Measurements from ENCODE around the gene DDX20. TPM values are rescaled to one million over a fixed set of nuclear protein-coding genes. Genes with fewer than 3 reads are reported as not detected.

DDX20 gene
- total RNA-seq, 8 experiments from 2014 or later: 8.6 to 26.1 (median 14.9) TPM

DNA sequence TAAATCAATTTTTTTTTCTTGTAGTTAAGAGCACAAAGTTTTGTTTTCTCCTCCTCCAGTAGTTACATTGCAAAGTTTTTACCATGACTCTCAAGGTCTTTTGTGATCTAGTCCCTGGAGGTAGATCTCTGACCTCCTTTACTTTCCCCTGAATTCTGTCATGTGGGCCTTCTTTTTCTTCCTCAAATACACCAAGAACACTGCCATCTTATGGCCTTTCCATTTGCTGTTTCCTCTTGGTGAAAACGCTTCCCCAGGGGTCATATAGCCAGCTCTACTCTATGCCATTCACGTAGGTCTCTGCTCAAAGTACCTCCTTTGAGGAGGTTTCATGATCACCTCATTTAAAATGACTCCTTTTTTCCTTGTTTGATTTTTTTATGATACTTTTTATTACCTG, 2.7 kb downstream of the DDX20 start:
- Histone ChIP-seq H3K27ac (no peak overlapping the region), H3K4me1 (replicated peaks in 1 of 2) (peaks cover 13 to 16% of the 10 kb centered on the region in 2 donors), H3K4me3 (no peak overlapping the region)
- ATAC-seq (replicated peaks in 6 of 8): no peak
- WGBS, 10 experiments: 50 to 100% (median 80%) methylated on average over 1 to 2 of the region's 2 CpGs
- in situ Hi-C loops (cut with MboI; ENCODE audit: low pct_unique_long_range_greater_than_20kb in 2 of 9, low sequenced_read_pairs in 9 of 9, unreplicated experiment in 9 of 9): loop anchor here in 6 of 9 experiments (10.0 to 25.0 kb wide), 4 partner anchors 246 to 546 kb away; partner anchors contain the start of genes ADORA3 (in 3 of the 6), TMIGD3 (in 3 of the 6) and DENND2D (in 2 of the 6)

DNA sequence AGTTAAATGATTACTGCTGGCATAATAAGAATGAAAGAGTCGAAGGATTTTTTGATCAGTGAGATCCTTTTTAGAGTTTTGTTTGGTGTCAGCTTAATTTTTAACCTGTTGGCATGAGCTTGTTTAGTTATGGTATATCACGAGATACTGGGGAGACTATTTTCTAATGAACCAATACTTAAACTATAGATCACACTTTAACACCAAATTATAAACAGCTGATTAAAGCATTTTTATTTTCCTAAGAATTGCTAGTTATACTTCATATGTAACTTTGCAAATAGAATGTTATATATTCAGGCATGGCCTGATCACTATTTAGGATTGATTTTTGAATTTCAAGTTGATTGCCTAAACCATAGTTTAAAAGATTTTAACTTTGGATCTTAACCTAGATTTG, 6.0 kb downstream of the DDX20 start:
- ATAC-seq (replicated peaks in 6 of 8): no peak
- 73 to 100% (median 94%) methylated on average over 1 to 2 of the region's 2 CpGs for WGBS, 10 experiments
- in situ Hi-C loops (cut with MboI; ENCODE audit: low pct_unique_long_range_greater_than_20kb in 2 of 9, low sequenced_read_pairs in 9 of 9, unreplicated experiment in 9 of 9): loop anchor here in 5 of 9 experiments (25.0 kb wide), 3 partner anchors 249 to 549 kb away; partner anchors contain the start of genes ADORA3 (in 3 of the 5), TMIGD3 (in 3 of the 5) and DENND2D (in 2 of the 5)

DNA sequence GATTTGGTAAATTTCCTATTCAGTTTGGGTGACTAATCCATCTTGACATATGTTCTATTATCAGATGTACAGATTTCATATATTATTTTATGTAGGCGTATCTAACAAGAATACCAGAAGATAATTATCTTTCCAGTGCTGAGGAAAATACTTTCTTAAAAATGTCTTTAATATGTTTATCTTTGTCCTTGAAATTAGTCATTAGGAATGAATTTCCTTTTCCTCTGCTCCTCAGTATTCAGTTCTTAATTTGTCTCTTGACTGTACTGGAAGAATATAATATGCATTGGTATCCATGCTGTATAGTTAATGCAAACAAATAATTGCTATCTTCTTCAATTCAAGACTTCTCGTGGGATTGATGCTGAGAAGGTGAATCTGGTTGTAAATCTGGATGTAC, 6.6 kb downstream of the DDX20 start:
- Histone ChIP-seq H3K4me1 (replicated peaks in 1 of 2) (peaks cover 0 to 1% of the 10 kb centered on the region in 2 donors), H3K27ac (no peak overlapping the region), H3K4me3 (no peak overlapping the region)
- 73 to 100% (median 93%) methylated on average over 1 to 2 of the region's 2 CpGs; no CpG with 5 or more reads in 2 of the 10 experiments for WGBS, 10 experiments
- in situ Hi-C loops (cut with MboI; ENCODE audit: low pct_unique_long_range_greater_than_20kb in 2 of 9, low sequenced_read_pairs in 9 of 9, unreplicated experiment in 9 of 9): loop anchor here in 5 of 9 experiments (25.0 kb wide), 3 partner anchors 250 to 550 kb away; partner anchors contain the start of genes ADORA3 (in 3 of the 5), TMIGD3 (in 3 of the 5) and DENND2D (in 2 of the 5)
- no peak for ATAC-seq (replicated peaks in 6 of 8)

More for the DNA sequence above, 6.0 kb downstream of the DDX20 start:
- peaks cover 5 to 7% of the 10 kb centered on the region in 2 donors for H3K4me1 ChIP-seq (replicated peaks in 1 of 2)
- no peak overlapping the region for H3K4me3 ChIP-seq
- no peak overlapping the region for H3K27ac ChIP-seq

GRCh38 chr1:111768023-111768422, 12.3 kb downstream of the DDX20 start:
- ATAC-seq (replicated peaks in 6 of 8): no peak
- in situ Hi-C loops (cut with MboI; ENCODE audit: low pct_unique_long_range_greater_than_20kb in 2 of 9, low sequenced_read_pairs in 9 of 9, unreplicated experiment in 9 of 9): loop anchor here in 5 of 9 experiments (25.0 kb wide), 3 partner anchors 256 to 556 kb away; partner anchors contain the start of genes ADORA3 (in 3 of the 5), TMIGD3 (in 3 of the 5) and DENND2D (in 2 of the 5)
- no peak overlapping the region for H3K27ac ChIP-seq
- H3K4me3 ChIP-seq: no peak overlapping the region
- no peaks in the 10 kb centered on the region for H3K4me1 ChIP-seq (replicated peaks in 1 of 2)

- Histone ChIP-seq H3K4me1 (replicated peaks in 1 of 2) (no peaks in the 10 kb centered on the region), H3K27ac (no peak overlapping the region), H3K4me3 (no peak overlapping the region)
- in situ Hi-C loops (cut with MboI; ENCODE audit: low pct_unique_long_range_greater_than_20kb in 2 of 9, low sequenced_read_pairs in 9 of 9, unreplicated experiment in 9 of 9): loop anchor here in 5 of 9 experiments (25.0 kb wide), 3 partner anchors 256 to 556 kb away; partner anchors contain the start of genes ADORA3 (in 3 of the 5), TMIGD3 (in 3 of the 5) and DENND2D (in 2 of the 5)
- ATAC-seq (replicated peaks in 6 of 8): no peak
Measured at GRCh38 chr1:111768625-111769024, 12.9 kb downstream of the DDX20 start.

- ATAC-seq (replicated peaks in 6 of 8): peak; percentile 27 to 65 (median 41)
- WGBS, 10 experiments: 33 to 86% (median 52%) methylated on average over 2 to 6 of the region's 6 CpGs
- Histone ChIP-seq H3K27ac (no peak overlapping the region), H3K4me1 (replicated peaks in 1 of 2) (no peaks in the 10 kb centered on the region), H3K4me3 (no peak overlapping the region)
- in situ Hi-C loops (cut with MboI; ENCODE audit: low pct_unique_long_range_greater_than_20kb in 2 of 9, low sequenced_read_pairs in 9 of 9, unreplicated experiment in 9 of 9): loop anchor here in 5 of 9 experiments (25.0 kb wide), 3 partner anchors 257 to 557 kb away; partner anchors contain the start of genes ADORA3 (in 3 of the 5), TMIGD3 (in 3 of the 5) and DENND2D (in 2 of the 5)
Measured at GRCh38 chr1:111769517-111770146, 13.9 kb downstream of the DDX20 start.

DNA sequence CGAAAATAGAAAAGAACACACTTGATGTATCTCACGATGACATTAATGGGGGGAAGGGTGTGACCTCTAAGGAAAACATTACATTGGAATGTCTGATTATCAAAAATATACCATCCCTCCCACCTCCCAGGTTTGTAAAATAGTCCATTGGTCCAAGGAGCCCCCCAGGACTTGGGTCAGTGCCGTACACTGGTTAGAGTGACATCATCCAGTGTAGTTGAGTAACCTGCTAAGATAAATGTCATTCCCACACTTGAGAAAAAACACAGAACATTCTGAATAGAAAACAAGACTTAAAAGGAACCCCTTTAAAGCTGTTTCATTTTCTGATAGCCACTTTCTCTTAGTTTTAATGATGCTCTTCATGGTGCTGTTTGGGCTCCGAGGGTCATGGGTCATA, 15.2 kb downstream of the DDX20 start:
- in situ Hi-C loops (cut with MboI; ENCODE audit: low pct_unique_long_range_greater_than_20kb in 2 of 9, low sequenced_read_pairs in 9 of 9, unreplicated experiment in 9 of 9): loop anchor here in 5 of 9 experiments (25.0 kb wide), 3 partner anchors 259 to 559 kb away; partner anchors contain the start of genes ADORA3 (in 3 of the 5), TMIGD3 (in 3 of the 5) and DENND2D (in 2 of the 5)
- H3K27ac ChIP-seq: no peak overlapping the region
- no peaks in the 10 kb centered on the region for H3K4me1 ChIP-seq (replicated peaks in 1 of 2)
- WGBS, 10 experiments: 80 to 96% (median 91%) methylated on average over 3 to 4 of the region's 4 CpGs; no CpG with 5 or more reads in 1 of the 10 experiments
- no peak overlapping the region for H3K4me3 ChIP-seq
- ATAC-seq (replicated peaks in 6 of 8): no peak

- 31 to 80% (median 53%) methylated on average over 1 to 7 of the region's 9 CpGs; no CpG with 5 or more reads in 4 of the 10 experiments for WGBS, 10 experiments
- H3K27ac ChIP-seq: no peak overlapping the region
- H3K4me1 ChIP-seq (replicated peaks in 1 of 2): no peaks in the 10 kb centered on the region
- H3K4me3 ChIP-seq: no peak overlapping the region
- peak in 1 of 8 experiments; percentile 15 for ATAC-seq (replicated peaks in 6 of 8)
- in situ Hi-C loops (cut with MboI; ENCODE audit: low pct_unique_long_range_greater_than_20kb in 2 of 9, low sequenced_read_pairs in 9 of 9, unreplicated experiment in 9 of 9): loop anchor here in 3 of 9 experiments (25.0 kb wide), 4 partner anchors 211 to 586 kb away; partner anchors contain the start of genes DENND2D (in 1 of the 3) and KCND3 (in 1 of the 3)
Measured at GRCh38 chr1:111775966-111776365, 20.3 kb downstream of the DDX20 start.

DNA sequence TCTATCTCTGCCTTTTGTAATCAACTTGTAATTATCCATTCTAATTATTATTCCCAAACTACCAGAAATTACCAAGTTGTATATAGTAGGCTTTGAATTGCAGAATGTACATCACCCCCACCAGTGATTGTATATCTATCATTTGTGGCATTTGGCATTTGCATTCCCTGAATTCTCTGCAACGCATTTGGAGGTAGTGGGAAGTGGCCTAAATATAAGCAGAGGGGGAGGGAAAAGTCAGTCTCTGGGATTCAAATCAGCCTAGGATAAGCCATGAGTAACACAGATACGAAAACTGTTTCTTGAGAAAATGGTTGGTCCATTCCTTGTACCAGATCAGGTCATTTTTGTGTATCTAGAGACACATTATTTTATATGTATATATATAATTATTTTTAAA, 20.7 kb downstream of the DDX20 start:
- Histone ChIP-seq H3K4me3 (no peak overlapping the region), H3K4me1 (replicated peaks in 1 of 2) (no peaks in the 10 kb centered on the region), H3K27ac (no peak overlapping the region)
- no peak for ATAC-seq (replicated peaks in 6 of 8)
- in situ Hi-C loops (cut with MboI; ENCODE audit: low pct_unique_long_range_greater_than_20kb in 2 of 9, low sequenced_read_pairs in 9 of 9, unreplicated experiment in 9 of 9): loop anchor here in 3 of 9 experiments (25.0 kb wide), 4 partner anchors 211 to 586 kb away; partner anchors contain the start of genes DENND2D (in 1 of the 3) and KCND3 (in 1 of the 3)
- WGBS, 10 experiments: 14 to 71% (median 63%) methylated on average over 1 to 2 of the region's 2 CpGs; no CpG with 5 or more reads in 3 of the 10 experiments

- Histone ChIP-seq H3K4me1 (replicated peaks in 1 of 2) (no peaks in the 10 kb centered on the region), H3K4me3 (no peak overlapping the region), H3K27ac (no peak overlapping the region)
- ATAC-seq (replicated peaks in 6 of 8): no peak
- in situ Hi-C loops (cut with MboI; ENCODE audit: low pct_unique_long_range_greater_than_20kb in 2 of 9, low sequenced_read_pairs in 9 of 9, unreplicated experiment in 9 of 9): loop anchor here in 3 of 9 experiments (25.0 kb wide), 4 partner anchors 210 to 585 kb away; partner anchors contain the start of genes DENND2D (in 1 of the 3) and KCND3 (in 1 of the 3)
- 79 to 90% (median 86%) methylated on average over 4 to 7 of the region's 8 CpGs; no CpG with 5 or more reads in 4 of the 10 experiments for WGBS, 10 experiments
Measured at GRCh38 chr1:111776861-111777260, 21.2 kb downstream of the DDX20 start.

DNA sequence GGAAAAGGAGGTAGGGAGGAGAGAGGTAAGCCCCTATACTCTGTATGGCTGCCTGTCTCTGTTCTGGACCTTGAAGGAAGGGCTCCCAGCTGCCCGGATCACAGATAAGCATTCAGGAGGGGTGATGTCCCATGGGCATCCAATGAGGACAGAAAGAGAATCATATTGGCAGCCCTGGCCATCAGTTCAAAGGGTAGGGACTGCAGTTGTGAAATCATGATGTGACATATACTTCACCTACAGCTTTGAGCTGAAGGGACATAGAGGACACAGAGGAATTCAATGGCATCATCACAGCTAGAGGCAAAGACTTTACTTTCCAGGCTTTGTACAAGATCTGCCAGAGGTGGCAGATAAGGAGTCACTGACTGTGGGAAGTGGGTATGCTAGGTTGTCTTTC, 21.6 kb downstream of the DDX20 start:
- Histone ChIP-seq H3K4me3 (no peak overlapping the region), H3K27ac (no peak overlapping the region), H3K4me1 (replicated peaks in 1 of 2) (no peaks in the 10 kb centered on the region)
- 57 to 100% (median 92%) methylated on average over 1 of the region's 1 CpG; no CpG with 5 or more reads in 6 of the 10 experiments for WGBS, 10 experiments
- in situ Hi-C loops (cut with MboI; ENCODE audit: low pct_unique_long_range_greater_than_20kb in 2 of 9, low sequenced_read_pairs in 9 of 9, unreplicated experiment in 9 of 9): loop anchor here in 3 of 9 experiments (25.0 kb wide), 4 partner anchors 210 to 585 kb away; partner anchors contain the start of genes DENND2D (in 1 of the 3) and KCND3 (in 1 of the 3)
- ATAC-seq (replicated peaks in 6 of 8): no peak

DNA sequence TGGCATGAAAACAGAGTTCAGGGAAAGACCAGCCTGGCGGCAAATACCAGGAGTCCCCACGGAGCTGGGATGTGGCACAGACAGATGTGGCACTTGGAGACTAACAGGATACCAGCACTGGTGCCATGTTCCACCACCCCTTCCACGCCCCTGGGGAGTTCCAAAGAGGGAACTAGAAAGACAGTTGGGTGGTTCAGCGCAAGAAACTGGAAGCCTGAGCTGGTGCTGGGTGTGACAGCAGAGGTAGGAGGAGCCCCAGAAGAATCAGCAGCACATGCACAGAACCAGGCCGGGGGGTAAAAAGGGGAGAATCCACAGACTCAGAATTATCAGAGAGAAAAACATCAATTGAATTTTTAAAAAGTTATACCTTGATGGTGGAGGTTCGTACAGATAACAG, 22.4 kb downstream of the DDX20 start:
- in situ Hi-C loops (cut with MboI; ENCODE audit: low pct_unique_long_range_greater_than_20kb in 2 of 9, low sequenced_read_pairs in 9 of 9, unreplicated experiment in 9 of 9): loop anchor here in 3 of 9 experiments (25.0 kb wide), 4 partner anchors 209 to 584 kb away; partner anchors contain the start of genes DENND2D (in 1 of the 3) and KCND3 (in 1 of the 3)
- Histone ChIP-seq H3K4me3 (no peak overlapping the region), H3K4me1 (replicated peaks in 1 of 2) (no peaks in the 10 kb centered on the region), H3K27ac (no peak overlapping the region)
- 0 to 90% (median 70%) methylated on average over 1 to 6 of the region's 6 CpGs for WGBS, 10 experiments
- peak in 3 of 8 experiments; percentile 41 to 73 (median 50) for ATAC-seq (replicated peaks in 6 of 8)

All from motor neuron (in vitro differentiated cells).